HG02840 (cell line): ENCODE results near the gene HMX1.

Source experiments
- ATAC-seq: cut with Tn5 transposase; IDR thresholded peaks from one replicate; pipeline ENCODE4 v1.9.1; 2021; ENCODE audit warnings: mild to moderate bottlenecking, moderate library complexity, moderate number of reproducible peaks; ENCODE audit not compliant: unreplicated experiment, low FRiP score

Gene HMX1

DNA sequence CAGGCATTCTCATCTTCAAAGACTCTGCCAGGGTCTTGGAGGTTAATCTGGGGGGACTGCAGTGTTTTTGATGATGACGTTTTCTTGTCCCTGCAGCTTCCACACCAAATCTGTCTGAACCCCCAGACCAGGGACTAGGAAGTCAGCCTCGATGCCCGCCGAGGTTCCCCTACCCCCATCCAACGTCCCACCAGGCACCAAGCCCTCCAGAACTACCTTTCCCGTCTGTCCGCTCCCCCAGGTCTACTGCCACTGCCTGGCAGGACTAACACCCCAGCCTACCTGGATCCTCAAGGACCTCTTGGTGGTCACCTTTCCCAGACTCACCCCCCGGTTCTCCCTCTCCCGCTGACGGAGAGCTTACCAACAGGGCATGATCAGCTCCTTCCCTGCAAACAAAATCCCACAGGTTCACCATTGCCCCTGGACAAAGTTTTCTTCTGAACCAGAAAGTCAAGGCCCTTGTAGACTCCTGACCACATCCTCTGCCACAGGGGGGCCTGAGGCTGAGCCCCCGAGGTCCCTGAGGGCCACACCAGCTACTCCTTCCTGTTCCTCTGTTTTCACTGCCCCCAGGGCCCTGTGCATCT, 40.9 kb downstream of the HMX1 start:
- no peak for ATAC-seq

DNA sequence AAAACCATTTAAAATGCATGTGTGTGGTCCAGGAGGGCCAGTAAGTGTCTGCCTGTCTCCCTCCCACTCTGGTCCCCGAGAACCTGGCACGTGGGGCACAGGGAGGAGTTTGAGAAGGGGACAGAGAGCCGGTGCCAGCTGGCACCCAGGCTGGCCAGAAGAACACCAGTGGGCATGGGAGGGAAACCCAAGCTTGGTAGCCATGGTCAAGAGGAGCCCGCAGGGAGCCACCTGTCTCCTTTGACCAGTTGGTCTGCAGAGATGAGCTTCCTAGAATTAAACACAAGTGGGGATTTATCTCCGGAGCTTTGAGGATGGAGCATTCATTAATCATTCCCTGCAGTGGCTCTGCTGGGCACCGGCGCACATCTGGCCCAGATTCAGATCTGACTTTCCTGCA, 41.6 kb downstream of the HMX1 start:
- no peak for ATAC-seq

DNA sequence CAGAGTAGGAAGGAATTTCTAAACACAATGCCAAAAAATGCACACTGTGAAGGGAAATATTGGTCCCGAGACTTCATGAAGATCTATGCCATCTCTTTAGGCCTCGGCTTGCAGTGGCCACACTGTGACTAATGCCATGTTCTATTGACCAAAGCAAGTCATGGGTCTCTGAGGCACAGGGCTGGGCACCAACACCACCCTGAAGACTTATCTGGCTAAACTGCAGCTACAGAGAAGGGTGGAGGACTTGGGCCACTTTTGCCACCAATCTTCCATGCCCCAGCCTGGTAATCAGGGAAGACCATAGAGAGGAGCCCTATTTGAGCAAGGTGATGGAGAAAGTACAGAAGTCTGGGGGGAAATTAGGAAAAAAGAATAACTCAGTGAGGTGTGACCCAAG, 42.1 kb downstream of the HMX1 start:
- ATAC-seq = no peak

DNA sequence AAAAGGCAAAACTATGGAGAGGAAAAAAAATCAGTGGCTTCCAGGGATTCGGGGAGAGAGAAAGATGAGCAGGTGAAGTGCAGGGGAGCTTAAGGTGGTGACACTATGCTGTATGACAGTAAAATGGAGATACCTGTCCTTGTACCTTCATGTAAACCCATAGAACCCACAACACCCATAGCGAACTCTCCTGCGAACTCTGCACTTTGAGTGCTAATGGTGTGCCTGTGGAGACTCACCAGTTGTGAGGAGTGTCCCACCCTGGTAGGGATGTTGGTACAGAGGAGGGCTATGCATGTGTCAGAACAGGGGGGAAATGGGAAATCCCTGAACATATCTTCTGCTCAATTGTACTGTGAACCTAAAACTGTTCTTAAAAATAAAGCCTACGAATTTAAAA, 42.8 kb downstream of the HMX1 start:
- no peak for ATAC-seq

GRCh38 chr4:8821151-8821950, 50.3 kb downstream of the HMX1 start:
- ATAC-seq = no peak

- ATAC-seq = no peak
Measured at GRCh38 chr4:8820178-8821102, 51.2 kb downstream of the HMX1 start.

GRCh38 chr4:8819473-8820177, 52.0 kb downstream of the HMX1 start:
- ATAC-seq = no peak

DNA sequence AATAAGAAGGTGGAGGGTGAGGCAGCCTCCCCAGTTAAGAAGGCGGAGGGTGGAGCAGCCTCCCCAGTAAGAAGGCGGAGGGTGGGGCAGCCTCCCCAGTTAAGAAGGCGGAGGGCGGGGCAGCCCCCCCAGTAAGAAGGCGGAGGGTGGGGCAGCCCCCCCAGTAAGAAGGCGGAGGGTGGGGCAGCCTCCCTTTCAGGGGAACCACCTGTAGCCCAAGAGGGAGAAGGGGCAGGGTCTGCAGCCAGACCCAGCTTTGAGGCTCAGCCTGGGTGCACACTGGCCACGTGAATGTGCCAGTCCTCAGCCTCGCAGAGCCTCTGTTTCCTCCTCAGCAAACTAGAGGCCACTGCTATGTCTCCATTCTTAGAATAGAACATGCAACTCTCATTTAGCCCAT, 52.6 kb downstream of the HMX1 start:
- ATAC-seq = no peak

GRCh38 chr4:8818063-8818881, 53.4 kb downstream of the HMX1 start:
- no peak for ATAC-seq

DNA sequence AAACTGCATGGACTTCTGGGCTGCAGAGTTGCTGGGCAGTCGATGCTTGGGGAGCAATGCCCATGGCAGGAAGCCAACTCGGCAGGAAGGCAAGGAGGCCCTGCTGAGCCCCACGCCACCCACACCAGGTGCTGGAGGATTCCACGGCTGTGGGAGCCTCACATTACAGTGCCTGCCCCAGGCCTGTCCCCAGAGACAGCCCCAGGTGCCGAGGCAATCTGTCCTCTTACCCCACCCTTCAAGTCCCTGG, 53.9 kb downstream of the HMX1 start:
- no peak for ATAC-seq

GRCh38 chr4:8817096-8817812, 54.4 kb downstream of the HMX1 start:
- ATAC-seq = no peak
